Hepatocyte (in vitro differentiated cells): ENCODE data around the gene FUT1. TPM values are rescaled to one million over a fixed set of nuclear protein-coding genes. Genes with fewer than 3 reads are reported as not detected.

Experiments
- DNase-seq: peaks from one replicate; pipeline ENCODE4 v3.0.0-alpha.2; 2016; ENCODE audit warnings: low spot score
- H2AFZ ChIP-seq: fragments of 200-600 bp; sonication (generic); 2 replicates; pipeline ENCODE4 v1.6.0; 2016; ENCODE audit warnings: antibody characterized with exemption, mild to moderate bottlenecking
- H3K27ac ChIP-seq: fragments of 200-600 bp; sonication (generic); 2 replicates; pipeline ENCODE4 v1.5.1; 2016; ENCODE audit warnings: mild to moderate bottlenecking
- H3K27me3 ChIP-seq: fragments of 200-600 bp; sonication (generic); 2 replicates; pipeline ENCODE4 v1.6.1; 2016
- H3K36me3 ChIP-seq: fragments of 200-600 bp; sonication (generic); replicated peaks from 2 replicates; pipeline ENCODE4 v1.5.1; 2016; ENCODE audit warnings: low read depth; ENCODE audit not compliant: insufficient read depth
- H3K4me1 ChIP-seq: fragments of 200-600 bp; sonication (generic); 2 replicates; pipeline ENCODE4 v1.5.1; 2016; ENCODE audit warnings: mild to moderate bottlenecking, moderate library complexity; ENCODE audit not compliant: insufficient read depth
- H3K4me2 ChIP-seq: fragments of 200-600 bp; sonication (generic); 2 replicates; pipeline ENCODE4 v1.6.0; 2016
- H3K4me3 ChIP-seq: fragments of 200-600 bp; sonication (generic); 2 replicates; pipeline ENCODE4 v1.5.1; 2016; ENCODE audit warnings: mild to moderate bottlenecking
- H3K79me2 ChIP-seq: fragments of 200-600 bp; sonication (generic); 2 replicates; pipeline ENCODE4 v1.6.0; 2017; ENCODE audit warnings: mild to moderate bottlenecking
- H3K9me2 ChIP-seq: fragments of 200-600 bp; sonication (generic); replicated peaks from 2 replicates; pipeline ENCODE4 v1.6.0; 2017; ENCODE audit warnings: mild to moderate bottlenecking; ENCODE audit not compliant: insufficient read depth
- H3K9me3 ChIP-seq: fragments of 200-600 bp; sonication (generic); 2 replicates; pipeline ENCODE4 v1.5.1; 2016; ENCODE audit warnings: low read depth, mild to moderate bottlenecking
- H4K20me1 ChIP-seq: fragments of 200-600 bp; sonication (generic); 2 replicates; pipeline ENCODE4 v1.6.0; 2016; ENCODE audit warnings: mild to moderate bottlenecking; ENCODE audit not compliant: insufficient read depth, poor library complexity, severe bottlenecking
- CTCF ChIP-seq: fragments of 200-600 bp; sonication (generic); IDR thresholded peaks from 2 replicates; pipeline ENCODE4 v1.5.1; 2016; ENCODE audit warnings: antibody characterized with exemption, mild to moderate bottlenecking; ENCODE audit not compliant: poor library complexity
- EZH2 ChIP-seq: fragments of 200-600 bp; sonication (generic); IDR thresholded peaks from 2 replicates; pipeline ENCODE4 v1.6.1; 2016; ENCODE audit warnings: antibody characterized with exemption, mild to moderate bottlenecking, borderline replicate concordance
- EZH2phosphoT487 ChIP-seq: fragments of 200-600 bp; sonication (generic); IDR thresholded peaks from one replicate; pipeline ENCODE4 v1.6.1; 2018; ENCODE audit warnings: antibody characterized with exemption, mild to moderate bottlenecking, low read depth, moderate library complexity; ENCODE audit not compliant: unreplicated experiment, severe bottlenecking
- WGBS: methylation state at CpG from one replicate; pipeline ENCODE4 v1.1.6; 2016; ENCODE audit warnings: low lambda C conversion rate; ENCODE audit errors: missing lambda C conversion rate; 5-methylcytosine and 5-hydroxymethylcytosine counted together
- polyA plus RNA-seq: library from polyadenylated mRNA; unstranded; fragments of >200 nt; fragmentation: Nextera tagmentation; extraction: Ambion mirVana; gene quantifications from 2 replicates; pipeline ENCODE4 v1.2.1, GENCODE V29; 2016
- small RNA-seq: library from RNA; depleted of rRNA; stranded (forward); fragments of <200 nt; gene quantifications from one replicate; pipeline ENCODE3, GENCODE V24; 2014
- total RNA-seq: library from RNA; depleted of rRNA; stranded (reverse); fragments of >200 nt; gene quantifications from 2 replicates; pipeline ENCODE4 v1.2.3, GENCODE V29; 2014

Gene FUT1
- total and polyA plus RNA-seq, 2 experiments from 2014 or later, result 2.4 to 4.3 TPM

DNA sequence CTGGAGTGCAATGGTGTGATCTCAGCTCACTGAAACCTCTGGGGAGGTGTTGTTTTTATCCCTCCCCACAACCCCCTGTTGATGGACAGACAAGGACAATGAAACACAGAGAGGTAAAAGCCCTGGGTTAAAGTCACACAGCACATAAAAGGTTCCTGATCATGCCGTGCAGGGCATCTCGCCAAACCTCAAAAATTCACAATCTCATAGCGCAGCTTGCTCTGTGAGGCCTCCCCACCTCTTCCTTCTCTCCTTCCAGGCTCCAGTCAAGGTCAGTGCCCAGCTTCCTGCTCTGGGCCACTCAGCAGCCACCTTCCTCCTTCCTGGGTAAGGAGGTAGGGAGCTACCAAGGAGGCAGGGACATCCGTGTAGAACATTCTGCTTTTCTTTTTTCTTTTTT, 54.4 kb downstream of the FUT1 start:
- H3K4me1 ChIP-seq, result peaks cover 16% of the 10 kb centered on the region
- no peak overlapping the region for H3K27ac ChIP-seq
- no peak overlapping the region for H3K4me3 ChIP-seq
- H3K36me3 ChIP-seq, result no peaks in the 10 kb centered on the region
- H3K27me3 ChIP-seq, result no peaks in the 10 kb centered on the region
- H2AFZ ChIP-seq, result no peak overlapping the region
- H3K4me2 ChIP-seq, result no peak overlapping the region
- no peaks in the 10 kb centered on the region for H3K9me2 ChIP-seq
- H3K79me2 ChIP-seq, result peaks cover 4% of the 10 kb centered on the region
- WGBS, result 77% methylated on average over 4 of the region's 4 CpGs
- TF ChIP-seq CTCF (no peak), EZH2 (no peak), EZH2phosphoT487 (no peak)
- DNase-seq, result no peak
- no peaks in the 10 kb centered on the region for H3K9me3 ChIP-seq
- H4K20me1 ChIP-seq, result no peaks in the 10 kb centered on the region

Small RNAs within 50 kb of the gene (small RNA-seq; reads per million reads assigned to genes)
- gene RNU6-317P, result not detected

Other genes starting within 250 kb of the FUT1 start
- gene LMTK3, start 240.8 kb downstream of the FUT1 start, total RNA-seq, result 2.1 and 3.7 TPM in 2 replicates
- 1.3 and 2.1 TPM in 2 replicates for gene LMTK3, start 240.8 kb downstream of the FUT1 start, polyA plus RNA-seq
- gene SULT2B1, start 200.5 kb downstream of the FUT1 start, total RNA-seq, result not detected in 2 replicates
- gene SULT2B1, start 200.5 kb downstream of the FUT1 start, polyA plus RNA-seq, result 0.43 and 0.79 TPM in 2 replicates
- gene SPACA4, start 145.9 kb downstream of the FUT1 start, total RNA-seq, result not detected in 2 replicates
- gene SPACA4, start 145.9 kb downstream of the FUT1 start, polyA plus RNA-seq, result 0.30 TPM in 1 of 2 replicates, not detected in the other
- gene FAM83E, start 137.6 kb downstream of the FUT1 start, total RNA-seq, result 13.8 and 22.2 TPM in 2 replicates
- gene FAM83E, start 137.6 kb downstream of the FUT1 start, polyA plus RNA-seq, result 12.4 and 16.1 TPM in 2 replicates
- gene RPL18, start 133.5 kb downstream of the FUT1 start, total RNA-seq, result 1,372 and 1,462 TPM in 2 replicates
- 616 and 623 TPM in 2 replicates for gene RPL18, start 133.5 kb downstream of the FUT1 start, polyA plus RNA-seq
- gene SPHK2, start 133.1 kb downstream of the FUT1 start, total RNA-seq, result 45.2 and 56.7 TPM in 2 replicates
- 39.4 and 48.2 TPM in 2 replicates for gene SPHK2, start 133.1 kb downstream of the FUT1 start, polyA plus RNA-seq
- 3.9 and 5.4 TPM in 2 replicates for gene DBP, start 115.3 kb downstream of the FUT1 start, total RNA-seq
- 11.8 and 20.4 TPM in 2 replicates for gene DBP, start 115.3 kb downstream of the FUT1 start, polyA plus RNA-seq
- gene CA11, start 106.5 kb downstream of the FUT1 start, total RNA-seq, result 11.7 and 12.0 TPM in 2 replicates
- gene CA11, start 106.5 kb downstream of the FUT1 start, polyA plus RNA-seq, result 43.6 and 48.6 TPM in 2 replicates
- 0.08 TPM in 1 of 2 replicates, not detected in the other for gene NTN5, start 79.6 kb downstream of the FUT1 start, total RNA-seq
- gene NTN5, start 79.6 kb downstream of the FUT1 start, polyA plus RNA-seq, result 0.33 and 0.60 TPM in 2 replicates
- 12.4 and 13.4 TPM in 2 replicates for gene FUT2, start 56.7 kb downstream of the FUT1 start, total RNA-seq
- 14.4 and 16.9 TPM in 2 replicates for gene FUT2, start 56.7 kb downstream of the FUT1 start, polyA plus RNA-seq
- 2.2 and 2.3 TPM in 2 replicates for gene MAMSTR, start 32.9 kb downstream of the FUT1 start, total RNA-seq
- gene MAMSTR, start 32.9 kb downstream of the FUT1 start, polyA plus RNA-seq, result 5.2 and 7.5 TPM in 2 replicates
- 1.1 and 4.2 TPM in 2 replicates for gene RASIP1, start 12.0 kb downstream of the FUT1 start, total RNA-seq
- gene RASIP1, start 12.0 kb downstream of the FUT1 start, polyA plus RNA-seq, result 1.9 and 3.6 TPM in 2 replicates
- gene IZUMO1, start 5.7 kb downstream of the FUT1 start, total RNA-seq, result 0.40 and 0.57 TPM in 2 replicates
- 0.52 and 1.3 TPM in 2 replicates for gene IZUMO1, start 5.7 kb downstream of the FUT1 start, polyA plus RNA-seq
- not detected in 2 replicates for gene FGF21, start 2.9 kb upstream of the FUT1 start, total RNA-seq
- gene FGF21, start 2.9 kb upstream of the FUT1 start, polyA plus RNA-seq, result not detected in 2 replicates
- 39.6 and 44.2 TPM in 2 replicates for gene BCAT2, start 58.4 kb upstream of the FUT1 start, total RNA-seq
- gene BCAT2, start 58.4 kb upstream of the FUT1 start, polyA plus RNA-seq, result 84.6 and 122 TPM in 2 replicates
- gene HSD17B14, start 83.8 kb upstream of the FUT1 start, total RNA-seq, result 64.1 and 67.6 TPM in 2 replicates
- 91.9 and 107 TPM in 2 replicates for gene HSD17B14, start 83.8 kb upstream of the FUT1 start, polyA plus RNA-seq
- gene PLEKHA4, start 116.0 kb upstream of the FUT1 start, total RNA-seq, result 7.3 and 8.3 TPM in 2 replicates
- gene PLEKHA4, start 116.0 kb upstream of the FUT1 start, polyA plus RNA-seq, result 15.1 and 25.8 TPM in 2 replicates
- gene PPP1R15A, start 119.8 kb upstream of the FUT1 start, total RNA-seq, result 67.1 and 83.1 TPM in 2 replicates
- 172 and 218 TPM in 2 replicates for gene PPP1R15A, start 119.8 kb upstream of the FUT1 start, polyA plus RNA-seq
- not detected in 2 replicates for gene TULP2, start 146.1 kb upstream of the FUT1 start, total RNA-seq
- gene TULP2, start 146.1 kb upstream of the FUT1 start, polyA plus RNA-seq, result not detected in 2 replicates
- 233 and 283 TPM in 2 replicates for gene NUCB1, start 147.7 kb upstream of the FUT1 start, total RNA-seq
- gene NUCB1, start 147.7 kb upstream of the FUT1 start, polyA plus RNA-seq, result 332 and 339 TPM in 2 replicates
- gene DHDH, start 181.1 kb upstream of the FUT1 start, total RNA-seq, result 0.72 and 3.7 TPM in 2 replicates
- 1.5 and 2.9 TPM in 2 replicates for gene DHDH, start 181.1 kb upstream of the FUT1 start, polyA plus RNA-seq
- 76.4 and 77.3 TPM in 2 replicates for gene BAX, start 202.2 kb upstream of the FUT1 start, total RNA-seq
- gene BAX, start 202.2 kb upstream of the FUT1 start, polyA plus RNA-seq, result 106 and 116 TPM in 2 replicates
- 8,878 and 9,969 TPM in 2 replicates for gene FTL, start 212.7 kb upstream of the FUT1 start, total RNA-seq
- gene FTL, start 212.7 kb upstream of the FUT1 start, polyA plus RNA-seq, result 13,723 and 15,987 TPM in 2 replicates
- 29.2 and 37.4 TPM in 2 replicates for gene GYS1, start 240.7 kb upstream of the FUT1 start, total RNA-seq
- gene GYS1, start 240.7 kb upstream of the FUT1 start, polyA plus RNA-seq, result 45.9 and 54.8 TPM in 2 replicates
- gene RUVBL2, start 241.2 kb upstream of the FUT1 start, total RNA-seq, result 62.9 and 72.1 TPM in 2 replicates
- 79.6 and 84.9 TPM in 2 replicates for gene RUVBL2, start 241.2 kb upstream of the FUT1 start, polyA plus RNA-seq